HG03469 (cell line): ENCODE data around the gene KRTAP13-4.

Experiments
- ATAC-seq: cut with Tn5 transposase; IDR thresholded peaks from one replicate; pipeline ENCODE4 v1.9.1; 2021; ENCODE audit warnings: mild to moderate bottlenecking, moderate library complexity, moderate number of reproducible peaks; ENCODE audit not compliant: unreplicated experiment

Gene KRTAP13-4, protein sequence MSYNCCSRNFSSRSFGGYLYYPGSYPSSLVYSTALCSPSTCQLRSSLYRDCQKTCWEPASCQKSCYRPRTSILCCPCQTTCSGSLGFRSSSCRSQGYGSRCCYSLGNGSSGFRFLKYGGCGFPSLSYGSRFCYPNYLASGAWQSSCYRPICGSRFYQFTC

DNA sequence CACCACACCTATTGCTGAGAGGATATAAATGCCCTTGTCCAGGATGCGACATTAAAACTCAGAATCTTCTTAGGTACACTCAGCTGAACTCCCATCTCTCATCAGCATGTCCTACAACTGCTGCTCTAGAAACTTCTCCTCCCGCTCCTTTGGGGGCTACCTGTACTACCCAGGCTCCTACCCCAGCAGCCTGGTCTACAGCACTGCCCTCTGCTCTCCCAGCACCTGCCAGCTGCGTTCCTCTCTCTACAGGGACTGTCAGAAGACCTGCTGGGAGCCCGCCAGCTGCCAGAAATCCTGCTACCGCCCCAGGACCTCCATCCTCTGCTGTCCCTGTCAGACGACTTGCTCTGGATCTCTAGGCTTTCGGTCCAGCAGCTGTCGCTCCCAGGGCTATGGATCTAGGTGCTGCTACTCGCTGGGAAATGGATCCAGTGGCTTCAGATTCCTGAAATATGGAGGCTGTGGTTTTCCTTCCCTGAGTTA, at the start of gene KRTAP13-4:
TSS of gene KRTAP13-4 (plus strand) at position 51 of the 486 bp plus-strand sequence. CDS start at position 107, 56 bp downstream.
- ATAC-seq: no peak

DNA sequence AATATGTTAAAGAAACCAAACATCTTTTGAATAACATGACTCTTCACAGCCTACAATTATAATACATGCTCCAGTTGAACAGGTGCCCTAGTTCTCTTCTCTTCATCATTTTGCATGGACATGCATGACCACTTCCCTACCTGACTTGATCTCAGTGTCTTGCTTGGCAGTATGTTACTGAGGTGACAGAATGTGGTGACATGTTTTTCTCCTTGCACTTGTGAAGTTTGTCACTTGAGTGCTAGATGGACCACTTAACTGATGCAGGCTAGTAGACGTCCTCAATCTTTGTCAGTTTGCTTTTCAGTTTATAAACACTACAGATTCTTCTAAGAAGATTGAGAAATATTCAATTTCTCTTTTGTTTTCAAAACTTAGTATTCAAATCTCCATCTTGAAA, 47.8 kb upstream of the KRTAP13-4 start:
- ATAC-seq: no peak

DNA sequence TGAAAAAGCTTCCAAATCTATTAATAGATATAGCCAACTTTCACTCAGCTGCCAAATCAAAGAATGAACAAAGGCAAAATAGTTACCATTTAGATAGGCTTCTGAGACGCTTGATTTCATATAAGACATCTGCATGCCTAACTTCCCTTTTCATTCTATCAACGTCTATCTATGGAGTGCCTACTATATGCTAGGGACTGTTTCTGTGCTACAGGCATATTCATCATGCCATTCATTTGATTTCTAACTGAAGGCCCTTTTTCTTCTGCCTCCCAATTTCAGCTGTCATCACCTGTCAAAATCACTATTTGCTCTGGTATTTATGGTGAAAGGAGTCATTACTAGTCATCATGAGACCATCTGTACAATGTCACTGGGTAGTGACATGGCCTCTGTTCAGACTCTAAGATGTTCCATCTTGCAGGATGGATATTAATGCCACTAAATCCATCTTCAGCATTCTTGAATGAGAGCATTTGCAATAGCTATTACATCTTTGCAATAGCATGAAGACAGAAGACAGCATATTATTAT, 38.5 kb upstream of the KRTAP13-4 start:
- no peak for ATAC-seq

DNA sequence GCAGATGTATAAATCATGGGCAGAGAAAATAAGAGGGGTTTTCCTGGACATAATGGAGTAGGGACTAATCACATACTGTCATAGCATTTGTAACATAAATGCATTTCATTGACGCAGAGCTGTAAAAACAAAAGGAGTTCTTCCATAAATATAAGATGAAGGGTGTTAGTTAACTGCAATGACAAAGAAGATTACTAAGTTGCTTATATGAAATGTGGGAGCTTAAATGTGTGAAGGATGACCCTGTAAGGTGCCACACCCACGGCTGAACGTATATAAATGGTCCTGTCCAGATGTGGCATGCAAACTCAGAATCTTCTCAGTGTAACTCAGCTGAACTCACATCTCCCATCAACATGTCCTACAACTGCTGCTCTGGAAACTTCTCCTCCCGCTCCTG, 34.3 kb upstream of the KRTAP13-4 start, which contains the start of gene KRTAP13-1:
TSS of gene KRTAP13-1 (plus strand) at position 301 of the 400 bp plus-strand sequence. CDS start at position 357, 56 bp downstream.
- no peak for ATAC-seq

DNA sequence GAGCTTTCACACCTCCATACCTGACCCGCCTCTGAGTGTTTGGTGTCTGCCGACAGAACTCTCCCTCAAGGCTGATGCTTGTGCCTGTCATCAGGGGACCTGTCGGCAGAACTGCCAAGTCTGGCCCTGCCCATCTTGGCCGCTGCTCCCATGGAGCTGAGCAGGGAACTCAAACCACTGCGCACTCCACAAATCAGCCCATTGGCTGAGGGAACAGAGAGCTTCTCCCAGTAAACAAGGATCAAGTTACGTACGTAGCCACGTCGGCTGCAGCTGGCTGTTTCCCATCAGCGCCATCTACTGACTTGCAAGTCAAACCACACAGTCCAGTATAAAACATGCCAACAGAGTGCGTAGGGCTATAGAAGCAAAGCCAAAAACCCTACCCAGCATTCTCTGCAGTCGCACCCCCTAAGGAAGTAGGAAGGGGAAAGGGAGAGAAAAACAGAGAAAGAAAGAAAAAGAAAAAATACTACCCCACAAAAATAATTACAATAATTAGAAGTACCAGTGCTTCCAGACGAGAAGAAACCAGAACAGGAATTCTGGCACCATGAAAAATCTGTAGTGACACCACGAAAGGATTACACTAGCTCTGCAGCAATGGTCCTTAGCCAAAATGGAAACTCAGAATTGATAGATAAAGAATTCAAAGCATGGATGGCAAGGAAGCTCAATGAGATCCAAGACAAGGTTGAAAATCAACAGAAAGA, 21.1 kb upstream of the KRTAP13-4 start:
- ATAC-seq: no peak

DNA sequence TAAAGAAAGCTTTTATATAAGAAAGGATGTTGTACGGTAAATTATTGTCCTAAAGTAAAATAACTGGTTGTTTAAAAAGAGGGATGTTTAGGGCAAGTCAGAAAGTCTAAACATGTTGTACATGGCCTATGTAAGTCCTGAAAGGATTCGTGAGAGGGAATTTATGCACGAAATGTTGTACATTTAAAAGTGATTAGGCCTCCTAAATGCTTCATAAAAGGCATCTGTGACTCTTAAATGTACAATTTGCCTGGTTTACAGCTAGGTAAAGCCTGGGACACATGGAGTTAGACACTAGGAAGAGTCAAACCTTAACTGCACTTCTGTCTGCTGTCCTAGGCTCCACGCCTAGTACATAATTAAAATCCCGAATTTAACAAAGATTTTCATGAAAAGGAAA, 14.0 kb upstream of the KRTAP13-4 start:
- no peak for ATAC-seq

DNA sequence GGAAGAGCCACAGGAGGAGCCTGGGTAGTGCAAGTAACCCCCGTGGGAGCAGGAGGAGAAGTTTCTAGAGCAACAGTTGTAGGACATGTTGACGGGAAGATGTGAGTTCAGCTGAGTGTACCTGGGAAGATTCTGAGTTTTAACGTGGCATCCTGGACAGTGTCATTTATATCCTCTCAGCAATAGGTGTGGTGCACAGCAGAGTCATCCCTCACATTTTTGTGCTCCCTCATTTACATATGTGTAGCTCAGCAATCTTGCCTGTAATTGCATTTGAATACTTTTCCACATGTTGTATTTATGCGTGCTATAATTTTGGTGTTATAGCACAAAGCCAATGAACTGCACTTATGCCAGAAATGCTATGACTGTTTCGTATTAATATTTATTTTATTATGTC, 4.2 kb upstream of the KRTAP13-4 start, which contains the start of gene KRTAP13-3:
TSS of gene KRTAP13-3 (minus strand) at position 101 of the 400 bp plus-strand sequence. CDS start at position 87, 14 bp downstream.
- ATAC-seq: no peak

DNA sequence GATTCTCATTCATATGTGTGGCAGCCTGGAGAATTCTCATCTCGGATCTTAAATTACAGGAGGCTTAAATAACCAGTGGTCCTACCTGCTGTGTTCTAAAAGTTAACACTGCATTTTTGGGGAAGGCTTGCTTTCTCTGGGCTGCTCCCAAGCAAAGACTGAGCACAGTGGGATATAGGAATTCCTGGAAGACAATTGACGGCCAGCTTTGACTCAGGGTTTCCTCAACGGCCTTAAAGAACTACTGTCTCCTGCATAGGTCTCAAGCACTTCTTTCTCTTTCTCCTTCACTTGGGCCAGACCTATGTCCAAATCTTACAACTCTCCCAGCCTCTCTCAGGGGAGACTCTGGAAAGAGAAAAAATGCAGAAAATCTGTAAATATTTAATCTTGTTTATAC, 3.3 kb upstream of the KRTAP13-4 start:
- no peak for ATAC-seq

DNA sequence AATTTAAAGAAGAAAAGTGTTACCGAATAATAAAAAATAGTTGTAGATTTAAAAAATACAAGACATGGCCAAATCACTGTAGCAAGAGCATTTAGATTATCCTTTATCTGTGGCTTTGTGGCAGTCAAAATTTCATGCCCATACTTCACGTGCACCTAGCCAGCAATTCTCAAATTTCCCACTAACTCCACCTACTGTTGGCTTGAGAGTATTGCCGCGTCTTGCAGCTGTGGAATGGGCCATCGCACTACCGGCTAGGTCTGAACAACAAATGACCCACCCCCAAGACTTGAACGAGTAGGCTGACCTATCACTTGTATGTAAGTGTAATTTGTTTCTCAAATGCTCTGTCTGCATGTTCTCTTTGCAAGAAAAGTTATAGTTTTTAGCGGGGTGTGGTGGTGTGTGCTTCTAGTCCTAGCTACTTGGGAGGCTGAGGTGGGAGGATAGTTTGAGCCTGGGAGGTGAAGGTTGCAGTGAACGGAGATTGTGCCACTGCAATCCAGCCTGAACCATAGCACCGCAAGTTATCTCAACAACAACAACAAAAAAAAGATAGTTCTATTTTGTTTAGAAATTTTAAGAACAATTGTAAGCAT, 4.1 kb downstream of the KRTAP13-4 start:
- peak; percentile 65 for ATAC-seq

DNA sequence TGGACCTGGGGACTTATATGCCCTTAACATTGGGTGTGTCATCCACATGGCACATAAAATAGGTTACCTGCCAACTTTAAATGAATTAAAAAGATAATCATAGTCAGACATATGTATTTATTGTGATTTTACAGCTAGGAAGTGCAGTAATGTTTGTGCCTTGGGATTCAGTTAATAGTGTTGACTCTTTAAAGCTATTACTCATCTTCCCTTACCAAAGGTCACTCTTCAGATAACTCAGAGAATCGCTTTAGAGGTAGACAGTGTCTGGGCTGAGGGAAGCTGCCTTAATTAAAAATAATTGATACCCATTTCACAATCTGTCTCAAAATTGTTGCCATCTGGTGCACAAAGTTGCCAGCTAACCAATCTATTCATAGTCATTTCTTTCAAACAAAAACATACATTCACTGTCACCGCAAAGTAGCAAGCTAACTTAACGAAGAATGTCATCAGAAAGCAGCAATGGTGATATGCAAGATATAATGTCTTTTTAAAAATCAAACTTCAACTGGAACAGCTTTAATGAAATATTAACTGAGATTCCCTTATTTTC, 7.1 kb downstream of the KRTAP13-4 start:
- no peak for ATAC-seq

DNA sequence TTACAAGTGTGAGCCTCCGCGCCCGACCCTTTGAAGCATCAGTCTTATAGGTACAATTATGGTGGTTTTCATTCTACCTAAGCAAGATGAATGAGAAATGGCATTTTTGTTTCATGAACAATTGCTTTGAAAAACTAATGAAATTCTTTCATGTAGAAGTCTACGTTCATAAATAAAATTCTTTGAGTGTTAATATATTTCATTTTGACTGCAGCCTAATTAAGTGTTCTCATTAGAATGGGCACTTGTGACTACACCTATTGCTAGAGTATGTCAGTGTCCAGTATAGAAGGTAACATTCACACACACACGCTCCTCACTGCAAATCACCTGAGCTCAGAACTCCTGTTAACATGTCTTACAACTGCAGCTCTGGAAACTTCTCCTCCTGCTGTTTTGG, 10.0 kb downstream of the KRTAP13-4 start, which contains the start of gene KRTAP15-1:
TSS of gene KRTAP15-1 (plus strand) at position 301 of the 400 bp plus-strand sequence. CDS start at position 354, 53 bp downstream.
- no peak for ATAC-seq

DNA sequence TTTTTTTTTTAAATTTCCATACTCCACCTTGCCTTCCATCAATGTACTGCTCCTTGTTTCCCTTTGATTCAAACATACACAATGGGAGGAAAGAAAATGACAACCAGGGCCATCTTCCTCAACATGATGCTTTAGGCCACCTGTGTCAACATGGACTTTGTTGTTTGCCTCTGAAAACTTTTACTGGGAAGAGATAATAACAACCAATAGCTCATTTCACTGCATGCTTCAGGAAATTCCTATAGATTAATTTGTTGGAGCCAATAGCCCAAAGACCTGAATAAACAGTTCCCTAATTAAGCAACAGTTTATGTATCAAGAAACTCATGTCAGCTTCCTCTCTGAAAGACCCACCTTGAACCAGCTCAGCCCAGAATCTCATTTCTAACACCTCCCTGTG, 13.2 kb downstream of the KRTAP13-4 start:
- no peak for ATAC-seq

DNA sequence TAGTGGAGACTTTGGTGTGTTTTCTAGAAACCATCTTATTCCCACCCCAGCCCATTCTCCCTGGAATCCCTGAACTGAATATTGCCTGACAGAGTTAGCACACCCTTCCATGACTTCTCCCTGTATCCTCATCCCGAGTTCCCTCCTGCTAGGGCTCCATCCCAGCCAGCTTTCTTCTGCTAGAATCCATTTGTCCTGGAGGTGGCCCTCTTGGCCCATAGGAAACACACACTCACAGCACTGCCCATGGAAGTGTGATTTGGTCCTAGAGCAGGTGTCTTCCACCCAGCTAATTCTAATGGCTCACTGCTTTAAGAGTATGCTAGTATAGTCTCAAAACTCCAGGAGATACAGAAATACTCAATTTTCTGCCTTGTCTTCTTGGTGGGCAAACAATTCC, 14.2 kb downstream of the KRTAP13-4 start:
- ATAC-seq: no peak

DNA sequence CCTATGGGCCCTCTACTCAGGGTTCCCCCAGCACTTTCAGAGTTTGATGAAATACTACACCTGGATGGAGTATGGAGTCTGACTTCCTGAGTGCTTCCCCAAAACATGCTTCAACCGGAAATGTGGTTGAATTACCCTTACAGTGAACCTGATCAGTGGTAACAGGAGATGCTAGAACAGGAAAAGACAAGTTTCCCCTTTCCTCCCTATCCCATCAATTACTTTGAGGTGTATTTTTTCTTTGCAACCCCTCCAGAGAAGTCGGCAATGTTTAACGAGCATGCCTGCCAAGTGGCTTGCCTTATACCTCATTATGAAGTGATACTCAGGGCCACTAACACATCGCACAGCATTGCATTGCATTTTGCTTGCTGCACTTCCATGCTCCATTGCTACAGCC, 17.0 kb downstream of the KRTAP13-4 start:
- no peak for ATAC-seq

DNA sequence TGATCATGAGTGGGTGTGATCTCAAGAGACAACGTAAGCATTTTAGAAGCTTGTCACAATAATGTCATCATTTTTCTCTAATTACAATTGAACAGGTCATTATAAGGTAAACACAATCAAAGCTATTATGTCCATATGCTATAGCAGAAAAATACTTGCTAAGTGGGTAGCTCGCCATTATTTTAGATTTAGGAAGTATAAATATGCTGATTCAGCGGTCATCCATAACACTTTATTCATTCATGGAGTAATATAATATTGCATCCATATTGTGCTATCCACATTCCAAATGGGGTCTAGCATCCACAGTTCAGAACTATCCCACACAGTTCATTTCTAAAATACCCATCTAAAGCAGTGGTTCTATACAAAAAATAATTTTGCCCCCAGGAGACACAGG, 18.5 kb downstream of the KRTAP13-4 start:
- ATAC-seq: no peak

DNA sequence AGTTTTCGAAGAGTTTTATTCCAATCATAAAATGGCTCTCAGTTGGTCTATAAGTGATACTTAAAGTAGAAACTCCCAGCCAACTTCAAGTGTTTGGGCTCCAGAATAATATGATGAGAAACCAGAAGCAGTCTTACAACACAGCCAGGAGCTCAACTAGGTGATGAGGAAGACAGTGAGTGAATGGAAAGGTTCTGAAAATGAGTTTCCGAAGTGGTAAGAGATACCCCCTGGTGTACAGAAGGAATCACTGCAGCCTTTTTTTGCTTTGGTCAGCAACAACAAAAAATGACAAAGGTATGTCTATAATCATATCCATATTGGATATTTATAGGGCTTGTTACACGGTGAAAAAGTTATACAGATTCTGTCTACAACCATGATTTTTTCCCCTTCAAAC, 33.7 kb downstream of the KRTAP13-4 start:
- ATAC-seq: no peak

DNA sequence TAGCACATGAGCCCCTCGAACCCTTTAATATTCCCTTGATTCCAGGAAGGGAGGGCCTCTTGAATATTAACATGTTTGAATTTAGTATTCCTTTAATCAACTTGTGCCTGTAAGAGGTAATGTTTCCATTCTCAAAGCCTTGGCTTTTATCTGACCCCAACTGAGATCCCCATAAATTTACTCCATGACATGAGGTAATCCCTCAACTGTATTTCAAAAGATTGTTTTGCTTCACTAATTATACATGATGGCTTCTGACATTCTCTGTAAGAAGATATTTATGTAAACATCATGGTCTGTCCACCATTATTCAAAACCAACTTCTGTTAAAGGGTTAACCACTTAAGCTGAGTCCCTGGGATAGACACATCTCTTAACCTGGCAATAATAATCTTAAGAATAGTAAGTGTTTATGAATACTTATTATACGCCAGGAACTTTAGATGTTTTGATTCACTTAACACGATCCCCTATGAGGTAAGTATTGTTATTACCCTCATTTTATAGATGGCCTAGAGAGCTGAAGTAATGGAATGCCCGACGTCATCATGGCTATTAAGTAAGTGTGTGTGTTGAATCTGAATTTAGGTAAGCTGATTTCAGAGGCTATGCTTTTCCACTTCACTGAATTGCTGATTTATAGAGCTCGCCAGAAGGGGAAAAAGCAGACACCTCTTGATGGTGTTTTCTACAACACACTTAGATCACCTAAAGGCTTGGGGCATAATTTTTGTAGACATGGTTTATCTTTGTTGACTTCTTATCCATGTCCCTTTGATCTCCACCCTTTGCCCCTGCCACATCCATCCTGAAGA, 39.1 kb downstream of the KRTAP13-4 start:
- no peak for ATAC-seq

DNA sequence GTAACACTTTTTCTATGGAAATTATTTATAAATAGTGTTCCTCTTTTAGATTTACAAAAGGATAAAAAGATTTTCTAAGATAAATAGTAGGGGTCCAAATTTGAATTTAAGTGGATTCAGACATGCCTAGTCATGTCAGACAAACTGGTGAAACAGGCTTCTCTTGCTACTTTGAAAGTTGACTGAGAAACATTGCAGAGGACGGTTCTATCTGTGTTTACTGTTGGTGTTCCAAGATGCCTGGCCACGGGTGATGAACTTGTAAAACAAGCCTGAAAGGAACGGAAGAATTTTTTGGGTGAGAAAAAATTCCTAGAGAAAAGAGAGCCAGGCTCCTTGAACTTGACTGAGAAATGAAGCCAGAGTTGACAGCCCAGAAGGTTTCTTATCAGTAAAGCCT, 48.0 kb downstream of the KRTAP13-4 start:
- no peak for ATAC-seq

DNA sequence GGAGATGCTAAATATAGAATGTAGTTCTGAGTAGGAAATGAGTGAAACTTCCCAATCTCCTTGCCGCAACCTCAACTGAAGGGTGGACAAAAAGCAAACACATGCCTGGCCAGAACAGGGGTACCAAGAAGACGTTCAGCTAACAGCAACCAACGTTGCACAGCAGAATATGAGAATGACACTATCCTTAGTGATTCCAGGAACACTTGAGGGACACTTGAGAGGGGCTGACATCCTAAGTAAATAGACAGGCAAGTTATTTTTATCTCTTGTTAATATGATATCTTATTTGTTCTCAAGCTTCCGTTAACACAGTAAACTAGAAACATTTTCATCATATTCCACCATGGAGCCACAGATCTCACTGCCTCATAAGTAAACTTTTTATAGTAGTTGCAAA, 49.2 kb downstream of the KRTAP13-4 start:
- no peak for ATAC-seq

DNA sequence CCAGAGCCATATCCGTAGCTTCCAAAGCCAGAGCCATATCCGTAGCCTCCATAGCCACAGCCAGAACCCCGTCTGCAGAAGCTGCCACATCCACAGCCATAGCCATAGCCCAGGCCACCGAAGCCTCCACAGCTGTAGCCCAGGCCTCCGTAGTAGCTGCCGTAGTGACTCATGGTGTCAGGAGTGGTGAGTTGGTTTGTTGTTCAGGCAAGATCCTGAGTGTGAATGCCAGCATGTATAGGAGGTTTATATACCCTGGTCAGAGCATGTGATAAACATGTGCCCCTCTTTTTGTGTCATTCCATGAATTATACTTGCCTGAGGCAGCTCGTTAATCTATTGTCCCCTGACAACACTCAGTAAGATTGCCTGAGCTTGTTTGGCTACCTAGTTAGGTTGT, 50.1 kb downstream of the KRTAP13-4 start, which contains the start of gene KRTAP19-1:
TSS of gene KRTAP19-1 (minus strand) at position 223 of the 400 bp plus-strand sequence. CDS start at position 173, 50 bp downstream.
- no peak for ATAC-seq
